ENCODE measurements around the gene GATB.

GRCh38 chr4:151660676-151661075, 100.1 kb downstream of the GATB start:
- TF ChIP-seq CTCF (conservative IDR thresholded peaks at IDR 0.05): no peak
- no peak for TF ChIP-seq ZFX (IDR thresholded peaks at IDR 0.05)

Data from C4-2B (cell line).